Neural cell (in vitro differentiated cells): ENCODE measurements around the gene NYAP2. TPM values are rescaled to one million over a fixed set of nuclear protein-coding genes. Genes with fewer than 3 reads are reported as not detected.

ENCODE experiments used
- H2AFZ ChIP-seq: fragments of 200-600, 300-800 bp; sonication (generic), shearing (Covaris generic); 2 replicates; pipeline ENCODE4 v1.6.0; 2014; ENCODE audit warnings: low read depth, mild to moderate bottlenecking, antibody characterized with exemption, low read length, moderate library complexity
- H3F3A ChIP-seq: fragments of 200-600 bp; shearing (Covaris generic); 2 replicates; pipeline ENCODE4 v1.6.1; 2016; ENCODE audit warnings: mild to moderate bottlenecking, moderate library complexity, mixed read lengths, antibody characterized with exemption, low read length; ENCODE audit not compliant: insufficient read depth, poor library complexity, severe bottlenecking
- H3K27ac ChIP-seq: fragments of 200-600, 300-800 bp; sonication (generic), shearing (Covaris generic); 2 replicates; pipeline ENCODE4 v1.5.1; 2014; ENCODE audit warnings: mild to moderate bottlenecking, low read length, moderate library complexity
- H3K27me3 ChIP-seq: fragments of 300-800, 200-600 bp; sonication (generic), shearing (Covaris generic); 2 replicates; pipeline ENCODE4 v1.6.0; 2014; ENCODE audit warnings: mild to moderate bottlenecking, low read depth, low read length, moderate library complexity; ENCODE audit not compliant: insufficient read depth
- H3K36me3 ChIP-seq: fragments of 300-800, 200-600 bp; sonication (generic), shearing (Covaris generic); 2 replicates; pipeline ENCODE4 v1.5.1; 2014; ENCODE audit warnings: mild to moderate bottlenecking, antibody characterized with exemption, low read length, moderate library complexity; ENCODE audit not compliant: insufficient read depth
- H3K4me2 ChIP-seq: fragments of 300-800, 200-600 bp; sonication (generic), shearing (Covaris generic); 2 replicates; pipeline ENCODE4 v1.6.0; 2014; ENCODE audit warnings: mild to moderate bottlenecking, low read length
- H3K4me3 ChIP-seq: fragments of 300-800, 200-600 bp; sonication (generic), shearing (Covaris generic); 2 replicates; pipeline ENCODE4 v1.5.1; 2014; ENCODE audit warnings: mild to moderate bottlenecking, low read length, moderate library complexity
- H3K79me2 ChIP-seq: fragments of 200-600 bp; shearing (Covaris generic); replicated peaks from 2 replicates; pipeline ENCODE4 v1.6.0; 2014; ENCODE audit warnings: mild to moderate bottlenecking, low read length, moderate library complexity; ENCODE audit not compliant: insufficient read depth
- H3K9ac ChIP-seq: fragments of 300-800, 200-600 bp; sonication (generic), shearing (Covaris generic); 2 replicates; pipeline ENCODE4 v1.6.1; 2016; ENCODE audit warnings: mild to moderate bottlenecking, low read length, mixed read lengths
- H3K9me2 ChIP-seq: fragments of 200-600 bp; shearing (Covaris generic); 2 replicates; pipeline ENCODE4 v1.6.1; 2016; ENCODE audit warnings: mild to moderate bottlenecking, low read length, mixed read lengths; ENCODE audit not compliant: insufficient read depth
- H3K9me3 ChIP-seq: fragments of 200-600, 300-800 bp; sonication (generic), shearing (Covaris generic); 2 replicates; pipeline ENCODE4 v1.6.1; 2016; ENCODE audit warnings: mild to moderate bottlenecking, mixed run types, low read length, moderate library complexity, mixed read lengths
- H4K20me1 ChIP-seq: fragments of 200-600 bp; shearing (Covaris generic); 2 replicates; pipeline ENCODE4 v1.6.1; 2016; ENCODE audit warnings: mild to moderate bottlenecking, mixed run types; ENCODE audit not compliant: insufficient read depth
- EP300 ChIP-seq: fragments of 450-650 bp; conservative IDR thresholded peaks from 2 replicates; pipeline ENCODE4 v1.6.1; 2014; ENCODE audit warnings: antibody characterized with exemption, mild to moderate bottlenecking, moderate library complexity; ENCODE audit not compliant: poor library complexity, severe bottlenecking
- EZH2 ChIP-seq: fragments of 200-600, 300-800 bp; shearing (Covaris generic), sonication (generic); IDR thresholded peaks from 2 replicates; pipeline ENCODE4 v1.6.1; 2014; ENCODE audit warnings: antibody characterized with exemption, low read length, borderline replicate concordance, mild to moderate bottlenecking; ENCODE audit not compliant: insufficient read depth, poor library complexity, severe bottlenecking
- MXI1 ChIP-seq: fragments of 450-650 bp; conservative IDR thresholded peaks from 2 replicates; pipeline ENCODE4 v1.6.1; 2014; ENCODE audit warnings: antibody characterized with exemption, mild to moderate bottlenecking; ENCODE audit not compliant: poor library complexity, severe bottlenecking
- POLR2AphosphoS5 ChIP-seq: IDR thresholded peaks from 2 replicates; pipeline ENCODE4 v1.6.1; 2012
- RAD21 ChIP-seq: fragments of 450-650 bp; conservative IDR thresholded peaks from 2 replicates; pipeline ENCODE4 v1.6.1; 2014; ENCODE audit warnings: antibody characterized with exemption, mild to moderate bottlenecking, moderate library complexity
- SMC3 ChIP-seq: fragments of 450-650 bp; conservative IDR thresholded peaks from 2 replicates; pipeline ENCODE4 v1.6.1; 2014; ENCODE audit warnings: antibody characterized with exemption, mild to moderate bottlenecking, moderate library complexity; ENCODE audit not compliant: poor library complexity
- TAF1 ChIP-seq: IDR thresholded peaks from 2 replicates; pipeline ENCODE4 v1.6.1; 2012; ENCODE audit warnings: low read depth
- polyA plus RNA-seq: library from polyadenylated mRNA; depleted of rRNA; stranded (reverse); fragments of >200 nt; gene quantifications from 2 replicates; pipeline ENCODE4 v1.2.3, GENCODE V29; 2014
- TF ChIP-seq, protein P1 (sequence below): IDR thresholded peaks from 2 replicates; pipeline ENCODE4 v1.6.1; 2012; ENCODE audit warnings: borderline replicate concordance
- TF ChIP-seq, protein P2 (sequence below): fragments of 450-650 bp; IDR thresholded peaks from 2 replicates; pipeline ENCODE4 v1.5.1; 2014; ENCODE audit warnings: antibody characterized with exemption, mild to moderate bottlenecking, moderate library complexity; ENCODE audit not compliant: poor library complexity, severe bottlenecking

Gene NYAP2
- polyA plus RNA-seq, 1 donor from 2014 or later = 0.98 TPM

DNA sequence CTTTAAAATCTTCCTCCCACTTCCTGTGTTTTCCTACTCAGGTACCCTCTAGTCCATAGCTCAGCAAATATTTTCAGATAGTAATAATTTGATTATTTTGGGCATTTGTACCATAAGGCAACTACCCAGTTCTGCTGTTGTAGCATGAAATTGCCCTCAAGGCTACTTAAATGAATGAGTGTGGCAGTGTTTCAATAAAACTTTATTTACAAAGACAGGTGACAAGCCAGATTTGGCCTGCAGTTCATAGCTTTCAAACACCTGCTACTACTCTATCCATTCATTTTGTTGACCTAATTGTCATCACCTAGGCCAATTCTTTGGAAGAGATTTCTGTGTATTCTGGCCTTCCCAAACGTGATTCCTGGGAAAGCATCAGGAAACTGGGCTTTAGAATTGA, 28.9 kb downstream of the NYAP2 start:
- no peak overlapping the region for H2AFZ ChIP-seq
- H3K27me3 ChIP-seq = no peaks in the 10 kb centered on the region
- H3K4me2 ChIP-seq = no peak overlapping the region
- TF ChIP-seq EP300 (no peak), TAF1 (no peak), RAD21 (no peak), POLR2AphosphoS5 (no peak), SMC3 (no peak), MXI1 (no peak), EZH2 (no peak)
- TF ChIP-seq, protein P1, sequence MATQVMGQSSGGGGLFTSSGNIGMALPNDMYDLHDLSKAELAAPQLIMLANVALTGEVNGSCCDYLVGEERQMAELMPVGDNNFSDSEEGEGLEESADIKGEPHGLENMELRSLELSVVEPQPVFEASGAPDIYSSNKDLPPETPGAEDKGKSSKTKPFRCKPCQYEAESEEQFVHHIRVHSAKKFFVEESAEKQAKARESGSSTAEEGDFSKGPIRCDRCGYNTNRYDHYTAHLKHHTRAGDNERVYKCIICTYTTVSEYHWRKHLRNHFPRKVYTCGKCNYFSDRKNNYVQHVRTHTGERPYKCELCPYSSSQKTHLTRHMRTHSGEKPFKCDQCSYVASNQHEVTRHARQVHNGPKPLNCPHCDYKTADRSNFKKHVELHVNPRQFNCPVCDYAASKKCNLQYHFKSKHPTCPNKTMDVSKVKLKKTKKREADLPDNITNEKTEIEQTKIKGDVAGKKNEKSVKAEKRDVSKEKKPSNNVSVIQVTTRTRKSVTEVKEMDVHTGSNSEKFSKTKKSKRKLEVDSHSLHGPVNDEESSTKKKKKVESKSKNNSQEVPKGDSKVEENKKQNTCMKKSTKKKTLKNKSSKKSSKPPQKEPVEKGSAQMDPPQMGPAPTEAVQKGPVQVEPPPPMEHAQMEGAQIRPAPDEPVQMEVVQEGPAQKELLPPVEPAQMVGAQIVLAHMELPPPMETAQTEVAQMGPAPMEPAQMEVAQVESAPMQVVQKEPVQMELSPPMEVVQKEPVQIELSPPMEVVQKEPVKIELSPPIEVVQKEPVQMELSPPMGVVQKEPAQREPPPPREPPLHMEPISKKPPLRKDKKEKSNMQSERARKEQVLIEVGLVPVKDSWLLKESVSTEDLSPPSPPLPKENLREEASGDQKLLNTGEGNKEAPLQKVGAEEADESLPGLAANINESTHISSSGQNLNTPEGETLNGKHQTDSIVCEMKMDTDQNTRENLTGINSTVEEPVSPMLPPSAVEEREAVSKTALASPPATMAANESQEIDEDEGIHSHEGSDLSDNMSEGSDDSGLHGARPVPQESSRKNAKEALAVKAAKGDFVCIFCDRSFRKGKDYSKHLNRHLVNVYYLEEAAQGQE = no peak
- TF ChIP-seq, protein P2, sequence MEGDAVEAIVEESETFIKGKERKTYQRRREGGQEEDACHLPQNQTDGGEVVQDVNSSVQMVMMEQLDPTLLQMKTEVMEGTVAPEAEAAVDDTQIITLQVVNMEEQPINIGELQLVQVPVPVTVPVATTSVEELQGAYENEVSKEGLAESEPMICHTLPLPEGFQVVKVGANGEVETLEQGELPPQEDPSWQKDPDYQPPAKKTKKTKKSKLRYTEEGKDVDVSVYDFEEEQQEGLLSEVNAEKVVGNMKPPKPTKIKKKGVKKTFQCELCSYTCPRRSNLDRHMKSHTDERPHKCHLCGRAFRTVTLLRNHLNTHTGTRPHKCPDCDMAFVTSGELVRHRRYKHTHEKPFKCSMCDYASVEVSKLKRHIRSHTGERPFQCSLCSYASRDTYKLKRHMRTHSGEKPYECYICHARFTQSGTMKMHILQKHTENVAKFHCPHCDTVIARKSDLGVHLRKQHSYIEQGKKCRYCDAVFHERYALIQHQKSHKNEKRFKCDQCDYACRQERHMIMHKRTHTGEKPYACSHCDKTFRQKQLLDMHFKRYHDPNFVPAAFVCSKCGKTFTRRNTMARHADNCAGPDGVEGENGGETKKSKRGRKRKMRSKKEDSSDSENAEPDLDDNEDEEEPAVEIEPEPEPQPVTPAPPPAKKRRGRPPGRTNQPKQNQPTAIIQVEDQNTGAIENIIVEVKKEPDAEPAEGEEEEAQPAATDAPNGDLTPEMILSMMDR = no peak
- H3K79me2 ChIP-seq = no peaks in the 10 kb centered on the region
- no peaks in the 10 kb centered on the region for H4K20me1 ChIP-seq
- no peaks in the 10 kb centered on the region for H3K9me2 ChIP-seq
- H3K27ac ChIP-seq = no peak overlapping the region
- H3K9ac ChIP-seq = no peak overlapping the region
- H3F3A ChIP-seq = no peaks in the 10 kb centered on the region
- H3K4me3 ChIP-seq = no peak overlapping the region
- no peaks in the 10 kb centered on the region for H3K36me3 ChIP-seq
- no peaks in the 10 kb centered on the region for H3K9me3 ChIP-seq

DNA sequence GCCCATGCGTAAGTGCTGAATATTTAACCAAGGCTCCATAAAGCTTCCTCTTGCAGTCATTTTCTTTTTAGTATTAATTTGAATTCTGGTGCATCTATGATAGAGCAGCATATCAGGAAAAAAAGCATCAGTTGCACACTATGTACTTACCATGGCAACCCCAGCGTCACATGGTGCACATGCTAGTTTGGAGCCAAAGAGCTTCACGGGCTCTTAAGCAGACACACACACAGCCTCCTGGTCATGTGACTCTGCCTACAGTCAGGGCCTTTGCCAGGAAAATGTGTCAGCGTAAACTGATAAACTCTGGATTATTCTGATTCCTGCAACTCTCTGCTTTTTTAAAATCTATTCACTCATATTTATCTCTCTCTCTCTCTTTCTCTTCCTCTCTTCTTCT, 30.2 kb downstream of the NYAP2 start:
- Histone ChIP-seq H3K9ac (peak overlapping the region; percentile 53), H3K9me3 (no peaks in the 10 kb centered on the region), H4K20me1 (no peaks in the 10 kb centered on the region), H3K36me3 (no peaks in the 10 kb centered on the region), H3K9me2 (no peaks in the 10 kb centered on the region), H3K79me2 (no peaks in the 10 kb centered on the region), H3K4me2 (peak overlapping the region; percentile 64), H3K27ac (peak overlapping the region; percentile 89), H3F3A (no peaks in the 10 kb centered on the region), H3K4me3 (peak overlapping the region; percentile 24), H2AFZ (peak overlapping the region; percentile 32), H3K27me3 (no peaks in the 10 kb centered on the region)
- TF ChIP-seq, protein P1 = peak; percentile 19
- TF ChIP-seq RAD21 (no peak), EP300 (peak; percentile 75), MXI1 (peak; percentile 27), POLR2AphosphoS5 (peak; percentile 54), TAF1 (no peak)
